Suprapubic skin (tissue), 3 donors: ENCODE data around the gene COL6A1.

ENCODE experiments used
- EP300 ChIP-seq: sonication (generic); formaldehyde crosslinking; IDR thresholded peaks from one replicate; pipeline ENCODE4 v1.6.1; 2017; ENCODE audit warnings: antibody characterized with exemption
- POLR2A ChIP-seq, 2 donors: fragments of 450-650 bp; IDR thresholded peaks; one replicate each; pipeline ENCODE4 v1.6.1; 2017; ENCODE audit warnings: antibody characterized with exemption in 2 of 2, mild to moderate bottlenecking in 2 of 2, moderate library complexity in 2 of 2
- TF ChIP-seq, protein P1 (sequence below), 2 donors: fragments of 200-600 bp in 1 of 2; fragments of 450-650 bp in 1 of 2; sonication (generic) in 1 of 2; IDR thresholded peaks; one replicate each; pipeline ENCODE4 v1.5.1; 2016 to 2019; ENCODE audit warnings: antibody characterized with exemption in 2 of 2, mild to moderate bottlenecking in 1 of 2, moderate library complexity in 1 of 2

DNA sequence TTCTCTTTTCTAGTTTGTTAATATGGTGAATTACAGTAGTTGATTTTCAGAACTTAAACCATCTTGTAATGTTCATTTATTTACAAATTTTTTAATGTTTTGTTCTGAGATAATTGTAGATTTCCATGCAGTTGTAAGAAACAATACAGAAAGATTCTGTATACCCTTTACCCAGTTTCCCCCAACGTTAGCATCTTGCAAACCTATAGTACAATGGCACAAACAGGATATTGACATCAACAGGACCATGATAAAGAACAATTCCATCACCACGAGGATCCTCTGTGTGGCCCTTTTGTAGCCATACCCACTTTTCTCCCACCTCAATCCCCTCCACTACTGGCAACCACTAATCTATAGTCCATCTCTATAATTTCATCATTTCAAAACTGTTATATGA is 33.3 kb downstream of the COL6A1 start:
- TF ChIP-seq, protein P1, sequence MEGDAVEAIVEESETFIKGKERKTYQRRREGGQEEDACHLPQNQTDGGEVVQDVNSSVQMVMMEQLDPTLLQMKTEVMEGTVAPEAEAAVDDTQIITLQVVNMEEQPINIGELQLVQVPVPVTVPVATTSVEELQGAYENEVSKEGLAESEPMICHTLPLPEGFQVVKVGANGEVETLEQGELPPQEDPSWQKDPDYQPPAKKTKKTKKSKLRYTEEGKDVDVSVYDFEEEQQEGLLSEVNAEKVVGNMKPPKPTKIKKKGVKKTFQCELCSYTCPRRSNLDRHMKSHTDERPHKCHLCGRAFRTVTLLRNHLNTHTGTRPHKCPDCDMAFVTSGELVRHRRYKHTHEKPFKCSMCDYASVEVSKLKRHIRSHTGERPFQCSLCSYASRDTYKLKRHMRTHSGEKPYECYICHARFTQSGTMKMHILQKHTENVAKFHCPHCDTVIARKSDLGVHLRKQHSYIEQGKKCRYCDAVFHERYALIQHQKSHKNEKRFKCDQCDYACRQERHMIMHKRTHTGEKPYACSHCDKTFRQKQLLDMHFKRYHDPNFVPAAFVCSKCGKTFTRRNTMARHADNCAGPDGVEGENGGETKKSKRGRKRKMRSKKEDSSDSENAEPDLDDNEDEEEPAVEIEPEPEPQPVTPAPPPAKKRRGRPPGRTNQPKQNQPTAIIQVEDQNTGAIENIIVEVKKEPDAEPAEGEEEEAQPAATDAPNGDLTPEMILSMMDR (IDR thresholded peaks at IDR 0.05), result no peak
- TF ChIP-seq POLR2A (IDR thresholded peaks at IDR 0.05) (no peak), EP300 (no peak)
